Cardiac muscle cell (in vitro differentiated cells and primary cell): ENCODE measurements around the gene RCVRN. TPM values are rescaled to one million over a fixed set of nuclear protein-coding genes. Genes with fewer than 3 reads are reported as not detected.
"Not testable (repeated sequence)": the region's sequence is repeated elsewhere in the genome, so short reads cannot be mapped to it uniquely, and the experiment has no call there.

ENCODE experiments used
- DNase-seq, 2 donors: peaks; one replicate each; pipeline versions ENCODE4 v3.0.0 to v3.0.0-alpha.2; 2010 to 2017; ENCODE audit warnings: low read depth in 1 of 2, low spot score in 1 of 2
- H3K27ac ChIP-seq: fragments of 200-600 bp; sonication (generic); 2 replicates; pipeline ENCODE4 v1.5.1; 2016
- H3K27me3 ChIP-seq: fragments of 200-600 bp; sonication (generic); 2 replicates; pipeline ENCODE4 v1.6.0; 2016; ENCODE audit warnings: control low read depth
- H3K36me3 ChIP-seq: fragments of 200-600 bp; sonication (generic); 2 replicates; pipeline ENCODE4 v1.5.1; 2016; ENCODE audit warnings: control low read depth
- H3K4me1 ChIP-seq: fragments of 200-600 bp; sonication (generic); 2 replicates; pipeline ENCODE4 v1.8.1; 2017; ENCODE audit warnings: low read depth, mild to moderate bottlenecking, mixed run types
- H3K4me3 ChIP-seq: fragments of 200-600 bp; sonication (generic); 2 replicates; pipeline ENCODE4 v1.5.1; 2016; ENCODE audit warnings: mild to moderate bottlenecking
- H3K9me3 ChIP-seq: fragments of 200-600 bp; sonication (generic); 2 replicates; pipeline ENCODE4 v1.5.1; 2017; ENCODE audit warnings: low read depth, mild to moderate bottlenecking, control low read depth
- CTCF ChIP-seq: IDR thresholded peaks from 2 replicates; pipeline ENCODE4 v1.5.1; 2012; ENCODE audit warnings: low read depth, mild to moderate bottlenecking, low read length
- polyA plus RNA-seq: library from polyadenylated mRNA; unstranded; fragments of >200 nt; fragmentation: Nextera tagmentation; extraction: Ambion mirVana; gene quantifications from 2 replicates; pipeline ENCODE4 v1.2.1, GENCODE V29; 2016
- total RNA-seq: library from RNA; depleted of rRNA; stranded (reverse); fragments of >200 nt; gene quantifications from 2 replicates; pipeline ENCODE4 v1.2.3, GENCODE V29; 2016

The RCVRN gene
- total and polyA plus RNA-seq, 2 experiments from 2014 or later = 0.06 TPM; not detected in 1

DNA sequence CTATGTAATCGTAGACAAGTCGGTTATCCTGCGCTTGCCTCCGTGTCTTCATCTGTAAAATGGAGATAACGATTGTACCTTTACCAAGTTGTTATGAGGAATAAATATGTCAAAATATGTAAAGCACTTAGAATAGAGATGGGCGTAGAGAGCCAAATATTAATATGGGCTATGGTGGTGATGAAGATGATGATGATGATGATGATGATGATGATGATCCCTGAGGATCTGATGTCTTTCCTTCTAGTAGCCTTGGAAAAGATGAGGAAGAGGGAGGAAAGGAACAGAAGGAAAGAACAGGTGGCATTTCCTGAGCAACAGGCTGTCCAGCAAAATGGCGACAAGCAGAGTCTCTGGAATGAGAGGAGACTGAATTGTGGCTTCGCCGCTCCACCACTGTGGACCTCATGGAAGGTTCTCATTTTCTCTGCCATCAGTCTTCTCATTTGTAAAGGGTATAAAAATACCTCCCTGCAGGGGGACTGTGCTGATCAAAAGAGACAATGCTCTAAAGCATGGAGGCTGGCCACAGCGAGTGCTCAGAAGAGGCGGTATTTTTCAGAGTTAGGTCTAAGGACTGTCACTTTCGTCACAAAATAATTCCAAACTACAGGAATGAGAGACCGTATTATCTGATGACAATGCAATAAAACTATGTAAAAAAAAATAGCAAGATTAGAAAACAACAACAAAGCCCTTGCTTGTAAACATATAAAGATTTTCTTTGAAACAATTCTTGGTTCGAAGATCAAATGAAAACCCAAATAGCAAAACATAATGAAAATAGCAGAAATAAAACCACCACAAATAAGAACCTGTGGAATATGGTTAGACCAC is 17.2 kb upstream of the RCVRN start:
- Histone ChIP-seq H3K9me3 (no peaks in the 10 kb centered on the region), H3K4me3 (no peak overlapping the region), H3K36me3 (no peaks in the 10 kb centered on the region), H3K27me3 (no peaks in the 10 kb centered on the region), H3K27ac (no peak overlapping the region), H3K4me1 (peaks cover 6% of the 10 kb centered on the region)
- no peak for TF ChIP-seq CTCF
- no peak for DNase-seq

DNA sequence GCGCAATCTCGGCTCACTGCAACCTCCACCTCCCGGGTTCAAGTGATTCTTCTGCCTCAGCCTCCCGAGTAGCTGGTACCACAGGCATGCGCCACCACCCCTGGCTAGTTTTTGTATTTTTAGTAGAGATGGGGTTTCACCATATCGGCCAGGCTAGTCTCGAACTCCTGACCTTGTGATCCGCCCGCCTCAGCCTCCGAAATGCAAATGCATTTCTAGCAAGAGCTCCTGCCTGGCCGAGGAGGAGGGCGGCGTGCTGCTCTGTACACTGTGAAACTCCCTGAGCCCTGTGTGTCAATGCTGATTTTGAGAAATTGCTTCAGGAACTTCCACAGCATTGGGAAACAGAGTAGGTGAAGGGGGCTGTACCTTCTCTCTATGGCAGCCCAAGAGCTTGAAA is 16.1 kb upstream of the RCVRN start:
- not testable (repeated sequence) for H3K27ac ChIP-seq, H3K4me1 ChIP-seq, H3K36me3 ChIP-seq, DNase-seq, H3K4me3 ChIP-seq, H3K27me3 ChIP-seq, H3K9me3 ChIP-seq

DNA sequence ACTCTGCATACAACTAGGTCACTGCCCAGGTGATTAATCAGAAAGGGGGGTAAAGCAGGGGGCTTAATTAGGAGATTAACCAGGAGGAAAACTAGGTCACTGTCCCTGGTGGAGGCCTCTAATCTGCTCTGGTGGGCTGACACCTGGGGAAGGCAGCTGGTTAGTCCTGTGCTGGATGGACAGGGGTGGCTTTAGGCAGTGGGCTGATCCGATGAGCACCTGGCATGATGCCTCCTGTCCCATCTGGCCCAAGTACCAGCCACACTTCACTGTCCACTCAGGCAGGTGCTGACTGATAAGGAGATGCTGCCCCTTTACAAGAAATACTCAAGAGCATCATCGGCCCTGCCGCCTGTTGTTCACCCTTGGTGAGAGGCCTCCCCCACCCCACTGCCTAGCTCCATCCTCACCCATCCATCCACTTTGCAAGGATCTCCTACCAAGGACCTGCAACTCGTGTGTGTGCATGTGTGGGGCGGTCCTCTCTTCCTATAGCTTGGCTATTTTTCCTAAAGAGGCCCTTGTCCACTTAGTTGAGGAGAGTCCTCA is 13.8 kb upstream of the RCVRN start:
- no peak for DNase-seq
- Histone ChIP-seq H3K4me3 (no peak overlapping the region), H3K9me3 (no peaks in the 10 kb centered on the region), H3K27me3 (no peaks in the 10 kb centered on the region), H3K4me1 (peaks cover 6% of the 10 kb centered on the region), H3K27ac (no peak overlapping the region), H3K36me3 (no peaks in the 10 kb centered on the region)
- TF ChIP-seq CTCF = no peak

- no peaks in the 10 kb centered on the region for H3K36me3 ChIP-seq
- H3K27me3 ChIP-seq = no peaks in the 10 kb centered on the region
- TF ChIP-seq CTCF = no peak
- no peak overlapping the region for H3K4me3 ChIP-seq
- DNase-seq = no peak
- H3K9me3 ChIP-seq = no peaks in the 10 kb centered on the region
- no peak overlapping the region for H3K27ac ChIP-seq
- H3K4me1 ChIP-seq = peaks cover 6% of the 10 kb centered on the region
Measured at GRCh38 chr17:9918352-9918751, 13.3 kb upstream of the RCVRN start.

- H3K36me3 ChIP-seq = no peaks in the 10 kb centered on the region
- no peak for TF ChIP-seq CTCF
- no peaks in the 10 kb centered on the region for H3K9me3 ChIP-seq
Measured at GRCh38 chr17:9917801-9918200, 12.7 kb upstream of the RCVRN start.

DNA sequence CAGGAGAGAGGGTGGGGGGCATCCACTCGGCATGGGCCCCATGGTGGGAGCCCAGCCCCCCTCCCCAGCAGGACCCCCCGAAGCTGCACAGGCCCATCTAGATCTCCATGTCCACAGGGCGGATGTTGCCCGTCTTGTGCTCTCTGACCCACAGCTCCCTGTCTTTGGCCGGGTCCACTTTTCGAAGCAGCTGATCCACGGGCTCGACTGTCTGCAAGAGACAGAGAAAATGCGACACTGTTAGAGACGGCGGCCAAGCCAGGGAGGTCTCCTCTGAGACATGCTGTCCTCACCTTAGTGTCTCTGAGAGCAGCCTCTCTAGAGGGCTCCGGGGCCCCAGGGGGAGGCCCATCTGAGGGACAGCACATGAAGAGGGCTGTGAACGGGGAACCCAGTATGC is 12.1 kb upstream of the RCVRN start:
- peaks cover 6% of the 10 kb centered on the region for H3K4me1 ChIP-seq
- no peak for TF ChIP-seq CTCF

More at GRCh38 chr17:9917801-9918200, 12.7 kb upstream of the RCVRN start:
- no peak for DNase-seq
- peaks cover 6% of the 10 kb centered on the region for H3K4me1 ChIP-seq
- no peak overlapping the region for H3K27ac ChIP-seq
- H3K27me3 ChIP-seq = no peaks in the 10 kb centered on the region
- H3K4me3 ChIP-seq = no peak overlapping the region

More for the DNA sequence above, 12.1 kb upstream of the RCVRN start:
- no peaks in the 10 kb centered on the region for H3K27me3 ChIP-seq
- DNase-seq = no peak
- no peak overlapping the region for H3K27ac ChIP-seq
- no peaks in the 10 kb centered on the region for H3K36me3 ChIP-seq
- H3K4me3 ChIP-seq = no peak overlapping the region
- no peaks in the 10 kb centered on the region for H3K9me3 ChIP-seq
